Measurements from ENCODE around the gene NUAK2.

The NUAK2 gene

GRCh38 chr1:205256951-205257625 is 64.5 kb downstream of the NUAK2 start:
- DNase-seq (ENCODE audit: low read depth in 2 of 2) = no peak

GRCh38 chr1:205255941-205256780 is 65.4 kb downstream of the NUAK2 start:
- peak; percentile 63 to 69 for DNase-seq (ENCODE audit: low read depth in 2 of 2)
